ENCODE results near the gene SLC26A6.

GRCh38 chr3:48598323-48599076 lies 36.8 kb downstream of the SLC26A6 start:
- TF ChIP-seq EZH2 (IDR thresholded peaks at IDR 0.05; ENCODE audit: borderline replicate concordance, control insufficient read depth, low read depth, low read length) (no peak), ATF2 (IDR thresholded peaks at IDR 0.05; ENCODE audit: low read length) (no peak), RAD21 (IDR thresholded peaks at IDR 0.05; ENCODE audit: insufficient read depth, low read depth, low read length) (no peak), POLR2A (IDR thresholded peaks at IDR 0.05; ENCODE audit: low read depth, low read length) (no peak), MAX (IDR thresholded peaks at IDR 0.05; ENCODE audit: low read depth, low read length) (no peak), BACH1 (IDR thresholded peaks at IDR 0.05; ENCODE audit: borderline replicate concordance) (no peak), CTCF (IDR thresholded peaks at IDR 0.05 in 2 of 3, conservative IDR thresholded peaks at IDR 0.05 in 1 of 3; ENCODE audit: control insufficient read depth in 2 of 3, extremely low read depth in 1 of 3, insufficient read depth in 1 of 3, low read depth in 3 of 3, low read length in 3 of 3) (no peak), PKNOX1 (IDR thresholded peaks at IDR 0.05) (no peak), FOXM1 (IDR thresholded peaks at IDR 0.05; ENCODE audit: low read depth, low read length) (no peak), CEBPB (IDR thresholded peaks at IDR 0.05; ENCODE audit: borderline replicate concordance in 1 of 2, low read depth in 2 of 2, low read length in 2 of 2) (no peak), SP1 (IDR thresholded peaks at IDR 0.05; ENCODE audit: low read depth, low read length) (no peak), ZNF384 (IDR thresholded peaks at IDR 0.05; ENCODE audit: borderline replicate concordance, low read depth, low read length) (no peak), CUX1 (IDR thresholded peaks at IDR 0.05; ENCODE audit: insufficient replicate concordance, low read depth, low read length) (no peak), CHD4 (IDR thresholded peaks at IDR 0.05) (no peak)
